ENCODE results near the gene TRABD2A. TPM values are rescaled to one million over a fixed set of nuclear protein-coding genes. Genes with fewer than 3 reads are reported as not detected.

Gene TRABD2A
- total RNA-seq, 2 donors from 2014 or later = 10.3 TPM; not detected in 1

GRCh38 chr2:84836215-84836614 lies 44.7 kb downstream of the TRABD2A start:
- DNase-seq (ENCODE audit: low spot score) = no peak
- TF ChIP-seq, protein P1, sequence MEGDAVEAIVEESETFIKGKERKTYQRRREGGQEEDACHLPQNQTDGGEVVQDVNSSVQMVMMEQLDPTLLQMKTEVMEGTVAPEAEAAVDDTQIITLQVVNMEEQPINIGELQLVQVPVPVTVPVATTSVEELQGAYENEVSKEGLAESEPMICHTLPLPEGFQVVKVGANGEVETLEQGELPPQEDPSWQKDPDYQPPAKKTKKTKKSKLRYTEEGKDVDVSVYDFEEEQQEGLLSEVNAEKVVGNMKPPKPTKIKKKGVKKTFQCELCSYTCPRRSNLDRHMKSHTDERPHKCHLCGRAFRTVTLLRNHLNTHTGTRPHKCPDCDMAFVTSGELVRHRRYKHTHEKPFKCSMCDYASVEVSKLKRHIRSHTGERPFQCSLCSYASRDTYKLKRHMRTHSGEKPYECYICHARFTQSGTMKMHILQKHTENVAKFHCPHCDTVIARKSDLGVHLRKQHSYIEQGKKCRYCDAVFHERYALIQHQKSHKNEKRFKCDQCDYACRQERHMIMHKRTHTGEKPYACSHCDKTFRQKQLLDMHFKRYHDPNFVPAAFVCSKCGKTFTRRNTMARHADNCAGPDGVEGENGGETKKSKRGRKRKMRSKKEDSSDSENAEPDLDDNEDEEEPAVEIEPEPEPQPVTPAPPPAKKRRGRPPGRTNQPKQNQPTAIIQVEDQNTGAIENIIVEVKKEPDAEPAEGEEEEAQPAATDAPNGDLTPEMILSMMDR (IDR thresholded peaks at IDR 0.05) = no peak
- TF ChIP-seq POLR2A (IDR thresholded peaks at IDR 0.05) = no peak
- TF ChIP-seq POLR2AphosphoS5 (IDR thresholded peaks at IDR 0.05) = no peak
- Histone ChIP-seq H3K4me1 (replicated peaks) (no peaks in the 10 kb centered on the region), H3K4me3 (no peak overlapping the region), H3K9me3 (no peaks in the 10 kb centered on the region), H3K27ac (no peak overlapping the region), H3K36me3 (no peaks in the 10 kb centered on the region), H3K27me3 (replicated peaks; ENCODE audit: insufficient read depth) (no peaks in the 10 kb centered on the region)
- 81% methylated on average over 2 of the region's 2 CpGs for WGBS
- intact Hi-C loops (cut with DNase I) = no loop called here

GRCh38 chr2:84833481-84834150 lies 47.3 kb downstream of the TRABD2A start:
- H3K27ac ChIP-seq = no peak overlapping the region
- H3K4me1 ChIP-seq (replicated peaks) = no peaks in the 10 kb centered on the region
- H3K36me3 ChIP-seq = no peaks in the 10 kb centered on the region
- H3K27me3 ChIP-seq (replicated peaks; ENCODE audit: insufficient read depth) = no peaks in the 10 kb centered on the region
- 85% methylated on average over 12 of the region's 12 CpGs for WGBS
- no peak overlapping the region for H3K4me3 ChIP-seq
- DNase-seq (ENCODE audit: low spot score) = no peak
- TF ChIP-seq, protein P1 (IDR thresholded peaks at IDR 0.05) = no peak
- no peak for TF ChIP-seq POLR2AphosphoS5 (IDR thresholded peaks at IDR 0.05)
- TF ChIP-seq POLR2A (IDR thresholded peaks at IDR 0.05) = no peak
- intact Hi-C loops (cut with DNase I) = no loop called here
- no peaks in the 10 kb centered on the region for H3K9me3 ChIP-seq

GRCh38 chr2:84832772-84833461 lies 48.0 kb downstream of the TRABD2A start:
- TF ChIP-seq POLR2A (IDR thresholded peaks at IDR 0.05) (no peak), POLR2AphosphoS5 (IDR thresholded peaks at IDR 0.05) (no peak)
- TF ChIP-seq, protein P1 (IDR thresholded peaks at IDR 0.05) = no peak
- Histone ChIP-seq H3K36me3 (no peaks in the 10 kb centered on the region), H3K9me3 (no peaks in the 10 kb centered on the region), H3K27ac (no peak overlapping the region), H3K27me3 (replicated peaks; ENCODE audit: insufficient read depth) (no peaks in the 10 kb centered on the region), H3K4me3 (no peak overlapping the region), H3K4me1 (replicated peaks) (no peaks in the 10 kb centered on the region)
- WGBS = 71% methylated on average over 5 of the region's 5 CpGs
- intact Hi-C loops (cut with DNase I) = no loop called here
- DNase-seq (ENCODE audit: low spot score) = no peak

DNA sequence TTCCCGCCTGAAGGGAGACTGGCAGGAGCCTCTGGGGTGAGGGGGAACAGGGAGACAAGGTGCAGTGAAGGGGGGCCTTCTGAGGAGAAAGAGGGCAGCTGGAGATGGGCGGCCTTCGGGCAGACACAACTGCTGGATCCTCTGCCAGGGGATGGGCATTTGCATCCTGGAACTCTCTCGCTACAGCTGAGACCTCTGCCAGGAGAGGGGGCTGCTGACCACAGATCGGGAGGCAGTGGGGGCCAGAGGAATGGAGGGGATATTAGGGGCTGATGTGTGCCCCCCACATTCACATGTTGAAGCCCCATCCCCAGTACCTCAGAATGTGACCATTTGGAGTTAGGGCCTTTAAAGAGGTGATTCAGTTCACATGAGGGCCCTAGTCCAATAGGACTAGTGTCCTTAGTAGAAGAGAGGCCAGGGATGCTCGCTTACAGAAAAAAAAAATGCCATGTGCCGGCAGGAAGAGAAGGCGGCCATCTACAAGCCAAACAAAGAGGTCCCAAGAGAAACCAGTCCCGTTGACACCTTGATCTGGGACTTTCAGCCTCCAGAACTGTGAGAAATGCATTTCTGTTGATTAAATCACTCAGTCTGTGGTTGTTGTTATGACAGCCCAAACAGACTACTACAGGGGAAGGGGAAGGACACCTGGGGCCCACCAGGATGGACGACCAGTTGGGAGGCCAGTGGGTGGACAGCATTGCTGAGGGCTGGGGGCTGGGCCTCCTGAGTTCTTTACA lies 50.0 kb downstream of the TRABD2A start:
- intact Hi-C loops (cut with DNase I) = no loop called here
- H3K27ac ChIP-seq = no peak overlapping the region

More for the DNA sequence above, 50.0 kb downstream of the TRABD2A start:
- Histone ChIP-seq H3K9me3 (no peaks in the 10 kb centered on the region), H3K4me1 (replicated peaks) (no peaks in the 10 kb centered on the region), H3K27me3 (replicated peaks; ENCODE audit: insufficient read depth) (no peaks in the 10 kb centered on the region), H3K36me3 (no peaks in the 10 kb centered on the region), H3K4me3 (no peak overlapping the region)
- TF ChIP-seq POLR2AphosphoS5 (IDR thresholded peaks at IDR 0.05) (no peak), POLR2A (IDR thresholded peaks at IDR 0.05) (no peak)
- TF ChIP-seq, protein P1 (IDR thresholded peaks at IDR 0.05) = no peak
- WGBS = 87% methylated on average over 10 of the region's 10 CpGs
- no peak for DNase-seq (ENCODE audit: low spot score)

All from prostate gland (tissue), 2 donors.